B cell (primary cell): ENCODE measurements around the gene CLEC19A.

Source experiments
- CTCF ChIP-seq: fragments of 200-600 bp; IDR thresholded peaks from one replicate; pipeline ENCODE4 v1.8.0; 2022; ENCODE audit warnings: antibody characterized with exemption, mild to moderate bottlenecking
- EZH2 ChIP-seq: IDR thresholded peaks from 2 replicates; pipeline ENCODE4 v1.6.1; 2012; ENCODE audit warnings: borderline replicate concordance, low read depth, mild to moderate bottlenecking, moderate library complexity, low read length; ENCODE audit not compliant: insufficient read depth, poor library complexity, severe bottlenecking

GRCh38 chr16:19323596-19323995, 38.1 kb downstream of the CLEC19A start:
- TF ChIP-seq CTCF (no peak), EZH2 (no peak)
